GM12878 (cell line): Measurements from ENCODE around the gene SRGAP1. TPM values are rescaled to one million over a fixed set of nuclear protein-coding genes. Genes with fewer than 3 reads are reported as not detected.
A peak's percentile ranks its signal among the peaks of the same experiment; 100 is the strongest.

ENCODE experiments used
- ATAC-seq: fragments of 200-7000 bp; cut with Tn5 transposase; 3 replicates; pipeline ENCODE4 v1.9.1; 2020; ENCODE audit warnings: mild to moderate bottlenecking, moderate library complexity
- BruUV-seq: library from RNA; stranded (reverse); fragments of 400-500 nt; replicated peaks from 2 replicates; lab custom pipeline; 2021; lab: Mats Ljungman, UMichigan
- CTCF ChIA-PET: fragments of 300-600 bp; sonication (Branson Sonifier 250); formaldehyde crosslinking; extraction: SDS; loops from one replicate; lab custom pipeline; 2021; ENCODE audit warnings: inconsistent platforms; lab: Yijun Ruan, JAX
- POLR2A ChIA-PET: fragments of 350-600 bp; formaldehyde crosslinking; extraction: SDS; loops from one replicate; lab custom pipeline; 2021; ENCODE audit warnings: inconsistent platforms; lab: Charles Lee
- RAD21 ChIA-PET: fragments of 300-600 bp; sonication (Branson Sonifier 250); formaldehyde crosslinking; loops from one replicate; lab custom pipeline; 2023; ENCODE audit warnings: antibody characterized with exemption; ENCODE audit not compliant: unreplicated experiment; lab: Charles Lee
- SMC1A ChIA-PET: fragments of 300-600 bp; sonication (Branson Sonifier 250); formaldehyde crosslinking; loops from one replicate; lab custom pipeline; 2023; ENCODE audit not compliant: unreplicated experiment, uncharacterized antibody; lab: Charles Lee
- DNase-seq: peaks from one replicate; pipeline ENCODE4 v3.0.0-alpha.2; 2011; ENCODE audit warnings: low read depth, low spot score
- FAIRE-seq: peaks from 3 replicates; lab custom pipeline; 2011; peaks lifted over from hg19 to GRCh38; lab: Jason Lieb, UNC
- H2AFZ ChIP-seq: 2 replicates; pipeline ENCODE4 v1.6.0; 2011; ENCODE audit warnings: low read depth, low read length, control low read depth; ENCODE audit not compliant: control insufficient read depth
- H3K27ac ChIP-seq: 2 replicates; pipeline ENCODE4 v1.5.1; 2011; ENCODE audit warnings: control low read depth; ENCODE audit not compliant: control insufficient read depth, insufficient read depth
- H3K27me3 ChIP-seq, 2 experiments: replicated peaks in 1 of 2; 2 replicates each; pipeline versions ENCODE4 v1.6.0 to v1.6.1; 2011; ENCODE audit warnings: low read length in 1 of 2; ENCODE audit not compliant: control insufficient read depth in 2 of 2, insufficient read depth in 2 of 2
- H3K36me3 ChIP-seq, 2 experiments: 2 replicates each; pipeline ENCODE4 v1.5.1; 2011; ENCODE audit warnings: low read length in 1 of 2; ENCODE audit not compliant: control insufficient read depth in 2 of 2, insufficient read depth in 2 of 2
- H3K4me1 ChIP-seq: 2 replicates; pipeline ENCODE4 v1.6.1; 2011; ENCODE audit warnings: mild to moderate bottlenecking, low read length, moderate library complexity, mixed read lengths; ENCODE audit not compliant: control insufficient read depth, insufficient read depth
- H3K4me2 ChIP-seq: 2 replicates; pipeline ENCODE4 v1.6.0; 2011; ENCODE audit warnings: control low read depth; ENCODE audit not compliant: control insufficient read depth, insufficient read depth
- H3K4me3 ChIP-seq: fragments of 200-600 bp; sonication (generic); 2 replicates; pipeline ENCODE4 v1.5.1; 2016
- H3K79me2 ChIP-seq: 2 replicates; pipeline ENCODE4 v1.6.0; 2011; ENCODE audit warnings: low read length; ENCODE audit not compliant: control insufficient read depth, insufficient read depth
- H3K9ac ChIP-seq: 2 replicates; pipeline ENCODE4 v1.8.0; 2011; ENCODE audit warnings: low read length, control low read depth, mixed read lengths; ENCODE audit not compliant: control insufficient read depth, insufficient read depth
- H3K9me3 ChIP-seq: replicated peaks from 3 replicates; pipeline ENCODE4 v1.5.1; 2011; ENCODE audit warnings: mild to moderate bottlenecking, low read length; ENCODE audit not compliant: control insufficient read depth, insufficient read depth
- H4K20me1 ChIP-seq: 2 replicates; pipeline ENCODE4 v1.6.0; 2011; ENCODE audit not compliant: control insufficient read depth, insufficient read depth
- CTCF ChIP-seq, 3 experiments: IDR thresholded peaks in 2 of 3; conservative IDR thresholded peaks in 1 of 3; 2 replicates each; pipeline ENCODE4 v1.5.1; 2011; ENCODE audit warnings: low read depth in 3 of 3, low read length in 3 of 3, mild to moderate bottlenecking in 3 of 3, control low read depth in 2 of 3, moderate library complexity in 2 of 3, inconsistent platforms in 1 of 3, mixed read lengths in 1 of 3; ENCODE audit not compliant: control insufficient read depth in 2 of 3, insufficient read depth in 1 of 3; ENCODE audit errors: extremely low read depth in 1 of 3
- IKZF1 ChIP-seq: fragments of 450-650 bp; conservative IDR thresholded peaks from 2 replicates; pipeline ENCODE4 v1.6.1; 2017; ENCODE audit warnings: antibody characterized with exemption, mild to moderate bottlenecking
- NKRF ChIP-seq: fragments of 450-650 bp; conservative IDR thresholded peaks from 2 replicates; pipeline ENCODE4 v1.6.1; 2017; ENCODE audit warnings: mild to moderate bottlenecking, moderate library complexity
- PML ChIP-seq: IDR thresholded peaks from 2 replicates; pipeline ENCODE4 v1.6.1; 2012; ENCODE audit warnings: low read length, inconsistent platforms
- SIX5 ChIP-seq: IDR thresholded peaks from 2 replicates; pipeline ENCODE4 v1.6.1; 2011; ENCODE audit warnings: mild to moderate bottlenecking, low read depth, low read length, moderate library complexity; ENCODE audit not compliant: severe bottlenecking
- SMARCA5 ChIP-seq: fragments of 450-650 bp; IDR thresholded peaks from 2 replicates; pipeline ENCODE4 v1.6.1; 2017; ENCODE audit warnings: mild to moderate bottlenecking
- SMC3 ChIP-seq: IDR thresholded peaks from 2 replicates; pipeline ENCODE4 v1.6.1; 2011; ENCODE audit warnings: low read length, improper control_type of control experiment, borderline replicate concordance
- SRF ChIP-seq, 2 experiments: IDR thresholded peaks; 2 replicates each; pipeline ENCODE4 v1.6.1; 2011; ENCODE audit warnings: low read depth in 2 of 2, low read length in 2 of 2, mild to moderate bottlenecking in 1 of 2, moderate library complexity in 1 of 2
- TBL1XR1 ChIP-seq: IDR thresholded peaks from 2 replicates; pipeline ENCODE4 v1.6.1; 2012; ENCODE audit warnings: low read depth, low read length, improper control_type of control experiment
- ZBTB40 ChIP-seq: fragments of 450-650 bp; IDR thresholded peaks from 2 replicates; pipeline ENCODE4 v1.6.1; 2016; ENCODE audit warnings: mild to moderate bottlenecking, moderate library complexity, borderline replicate concordance
- WGBS: methylation state at CpG from one replicate; pipeline ENCODE4 v1.1.6; 2016; ENCODE audit warnings: low lambda C conversion rate; ENCODE audit not compliant: insufficient replicate concordance, insufficient coverage; ENCODE audit errors: missing lambda C conversion rate; 5-methylcytosine and 5-hydroxymethylcytosine counted together
- in situ Hi-C: fragments of 300-500 bp; cut with MboI; formaldehyde crosslinking; loops from 9 replicates; pipeline ENCODE4 v1.14.3; 2018; ENCODE audit warnings: mixed read lengths
- intact Hi-C: fragments of 100-400 bp; cut with micrococcal nuclease; formaldehyde crosslinking; loops from one replicate; pipeline ENCODE4 v1.14.2; 2022; ENCODE audit not compliant: unreplicated experiment
- polyA plus RNA-seq, 11 experiments: library from polyadenylated mRNA; depleted of rRNA in 4 of 11; unstranded in 6 of 11; stranded (reverse) in 5 of 11; fragments of >200 nt; fragmentation: Nextera tagmentation in 4 of 11; fragmentation: Illumina TruSeq in 1 of 11; extraction: Ambion mirVana in 4 of 11; extraction: Trizol in 1 of 11; gene quantifications; 1 replicate in 1 of 11; 2 replicates in 10 of 11; pipeline versions ENCODE4 v1.2.1 to v1.2.3, GENCODE V29; 2011 to 2016; ENCODE audit warnings: inconsistent platforms in 2 of 11, missing spikeins in 2 of 11, low read depth in 1 of 11
- total RNA-seq, 4 experiments: library from RNA; depleted of rRNA in 3 of 4; stranded (reverse); fragments of >200 nt in 3 of 4; fragmentation: Illumina TruSeq in 1 of 4; extraction: Trizol in 1 of 4; gene quantifications; 2 replicates each; pipeline versions ENCODE4 v1.2.1 to v1.2.3, GENCODE V29; 2013 to 2021

SRGAP1 gene
- total and polyA plus RNA-seq, 10 of the 15 experiments (the other 5 are each of a cell fraction or from before 2014, with no cell fraction given), result 0.16 to 0.85 (median 0.46) TPM

GRCh38 chr12:63802012-63802608 is 42.4 kb upstream of the SRGAP1 start (continued):
- TF ChIP-seq CTCF (IDR thresholded peaks at IDR 0.05 in 2 of 3, conservative IDR thresholded peaks at IDR 0.05 in 1 of 3; ENCODE audit: control insufficient read depth in 2 of 3, extremely low read depth in 1 of 3, insufficient read depth in 1 of 3, low read depth in 3 of 3, low read length in 3 of 3), result peak; percentile 37 to 65 (median 48); a peak in 5 of 6 replicates
- TF ChIP-seq PML, result no peak
- TF ChIP-seq NKRF, result no peak
- no peak for TF ChIP-seq IKZF1
- no peak for TF ChIP-seq TBL1XR1
- TF ChIP-seq SMARCA5, result no peak
- TF ChIP-seq SMC3, result peak; percentile 57; the same call in 1 of the 2 replicates
- no peak for TF ChIP-seq SIX5

GRCh38 chr12:63804746-63805145 is 39.8 kb upstream of the SRGAP1 start:
- Histone ChIP-seq H4K20me1 (no peaks in the 10 kb centered on the region), H2AFZ (no peak overlapping the region), H3K79me2 (no peaks in the 10 kb centered on the region), H3K9me3 (no peaks in the 10 kb centered on the region), H3K27me3 (no peaks in the 10 kb centered on the region), H3K4me2 (no peak overlapping the region), H3K9ac (no peak overlapping the region), H3K4me1 (no peaks in the 10 kb centered on the region), H3K27ac (no peak overlapping the region)
- intact Hi-C loops, result no loop called here
- DNase-seq (no peak), ATAC-seq (no peak)
- SMC1A ChIA-PET, result no interaction called here
- in situ Hi-C loops, result loop anchor here (5.0 kb wide), 1 partner anchor 137 kb away; the partner anchor contains the start of gene DPY19L2
- POLR2A ChIA-PET, result no interaction called here
- RAD21 ChIA-PET, result interaction anchor here (0.6 kb wide), 1 partner anchor 368 kb away, joined by 3 read pairs; no protein-coding TSS in a partner anchor
- 92% methylated on average over 2 of the region's 2 CpGs for WGBS
- TF ChIP-seq SRF (IDR thresholded peaks at IDR 0.05; ENCODE audit: low read depth in 2 of 2, low read length in 2 of 2) (no peak), ZBTB40 (no peak)
- TF ChIP-seq, all 136 proteins: peak for 0
- CTCF ChIA-PET, result interaction anchor here (0.6 kb wide), 1 partner anchor 16 kb away, joined by 3 read pairs; no protein-coding TSS in a partner anchor
- BruUV-seq, result no TSS peak
- no peak for FAIRE-seq
- no peak overlapping the region for H3K4me3 ChIP-seq
- H3K36me3 ChIP-seq, result peaks cover 0 to 9% of the 10 kb centered on the region in 2 experiments; a peak in 3 of 4 replicates
